GM12891 (cell line): ENCODE measurements around the gene MEGF6.

ENCODE experiments used
- POLR2AphosphoS5 ChIP-seq: IDR thresholded peaks from 2 replicates; pipeline ENCODE4 v1.6.1; 2011; ENCODE audit warnings: low read depth, low read length, control low read depth
- SPI1 ChIP-seq: IDR thresholded peaks from 2 replicates; pipeline ENCODE4 v1.6.1; 2011; ENCODE audit warnings: low read depth, low read length, control low read depth

GRCh38 chr1:3588395-3588794, 22.9 kb downstream of the MEGF6 start:
- TF ChIP-seq POLR2AphosphoS5 (no peak), SPI1 (no peak)
